OCI-LY1 (cell line): ENCODE data around the gene E2F1.

Experiments
- CTCF ChIP-seq: fragments of 200-600 bp; sonication (generic), shearing (Covaris generic); IDR thresholded peaks from 2 replicates; pipeline ENCODE4 v1.5.1; 2017; ENCODE audit warnings: mild to moderate bottlenecking, antibody characterized with exemption, low read length, moderate library complexity, mixed read lengths
- EZH2 ChIP-seq: fragments of 200-600 bp; sonication (generic), shearing (Covaris generic); IDR thresholded peaks from 2 replicates; pipeline ENCODE4 v1.8.0; 2017; ENCODE audit warnings: borderline replicate concordance, mixed run types, mild to moderate bottlenecking, antibody characterized with exemption, low read length, moderate library complexity, mixed read lengths

- TF ChIP-seq CTCF (no peak), EZH2 (no peak)
Observed at GRCh38 chr20:33650111-33650752, 36.0 kb downstream of the E2F1 start.
